Measurements from ENCODE around the gene CDH12. TPM values are rescaled to one million over a fixed set of nuclear protein-coding genes. Genes with fewer than 3 reads are reported as not detected.
"Not testable (repeated sequence)": the region's sequence is repeated elsewhere in the genome, so short reads cannot be mapped to it uniquely, and the experiment has no call there.

CDH12 gene
- total RNA-seq, 1 experiment from 2014 or later: 2.3 TPM

DNA sequence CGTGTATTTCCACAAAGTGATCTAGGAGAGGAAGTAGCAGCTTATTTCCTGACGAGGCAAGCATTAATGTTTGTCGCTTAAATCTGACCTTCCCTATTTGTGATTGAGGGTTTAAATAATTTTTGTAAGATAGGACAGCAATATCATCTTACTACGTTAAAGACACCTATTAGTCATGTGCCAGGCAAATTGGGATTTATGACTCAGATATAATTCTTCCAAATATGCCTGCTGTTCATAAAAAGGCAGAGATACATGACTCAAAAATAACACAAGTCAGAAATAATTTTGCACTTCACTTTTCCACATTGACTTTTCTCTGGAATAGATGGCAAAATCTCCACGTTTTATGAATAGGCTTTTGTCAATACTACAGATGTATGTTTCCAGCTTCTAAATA is 43.0 kb upstream of the CDH12 start:
- CTCF ChIA-PET: no interaction called here
- DNase-seq: no peak
- intact Hi-C loops (cut with micrococcal nuclease; ENCODE audit: unreplicated experiment): no loop called here
- no TSS peak for BruUV-seq (replicated peaks)
- Mint-ChIP-seq H3K4me1 (ENCODE audit: low read depth, unreplicated experiment) (no peaks in the 10 kb centered on the region), H3K27me3 (ENCODE audit: unreplicated experiment) (no peaks in the 10 kb centered on the region), H3K36me3 (ENCODE audit: insufficient read depth, unreplicated experiment) (no peaks in the 10 kb centered on the region), H3K4me3 (ENCODE audit: low read depth, unreplicated experiment) (no peak overlapping the region), H3K27ac (ENCODE audit: unreplicated experiment) (no peak overlapping the region), H3K9me3 (ENCODE audit: low read depth, unreplicated experiment) (peaks cover 13% of the 10 kb centered on the region)
- TF ChIP-seq, protein P1, sequence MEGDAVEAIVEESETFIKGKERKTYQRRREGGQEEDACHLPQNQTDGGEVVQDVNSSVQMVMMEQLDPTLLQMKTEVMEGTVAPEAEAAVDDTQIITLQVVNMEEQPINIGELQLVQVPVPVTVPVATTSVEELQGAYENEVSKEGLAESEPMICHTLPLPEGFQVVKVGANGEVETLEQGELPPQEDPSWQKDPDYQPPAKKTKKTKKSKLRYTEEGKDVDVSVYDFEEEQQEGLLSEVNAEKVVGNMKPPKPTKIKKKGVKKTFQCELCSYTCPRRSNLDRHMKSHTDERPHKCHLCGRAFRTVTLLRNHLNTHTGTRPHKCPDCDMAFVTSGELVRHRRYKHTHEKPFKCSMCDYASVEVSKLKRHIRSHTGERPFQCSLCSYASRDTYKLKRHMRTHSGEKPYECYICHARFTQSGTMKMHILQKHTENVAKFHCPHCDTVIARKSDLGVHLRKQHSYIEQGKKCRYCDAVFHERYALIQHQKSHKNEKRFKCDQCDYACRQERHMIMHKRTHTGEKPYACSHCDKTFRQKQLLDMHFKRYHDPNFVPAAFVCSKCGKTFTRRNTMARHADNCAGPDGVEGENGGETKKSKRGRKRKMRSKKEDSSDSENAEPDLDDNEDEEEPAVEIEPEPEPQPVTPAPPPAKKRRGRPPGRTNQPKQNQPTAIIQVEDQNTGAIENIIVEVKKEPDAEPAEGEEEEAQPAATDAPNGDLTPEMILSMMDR (IDR thresholded peaks at IDR 0.05; ENCODE audit: unreplicated experiment): no peak

- intact Hi-C loops (cut with micrococcal nuclease; ENCODE audit: unreplicated experiment): loop anchor here (5.0 kb wide), 1 partner anchor 245 kb away; no protein-coding TSS in a partner anchor
- no peaks in the 10 kb centered on the region for H3K36me3 Mint-ChIP-seq (ENCODE audit: insufficient read depth, unreplicated experiment)
- H3K4me3 Mint-ChIP-seq (ENCODE audit: low read depth, unreplicated experiment): no peak overlapping the region
- peaks cover 16% of the 10 kb centered on the region for H3K9me3 Mint-ChIP-seq (ENCODE audit: low read depth, unreplicated experiment)
- CTCF ChIA-PET: no interaction called here
- BruUV-seq (replicated peaks): no TSS peak
- no peak for DNase-seq
- no peaks in the 10 kb centered on the region for H3K4me1 Mint-ChIP-seq (ENCODE audit: low read depth, unreplicated experiment)
- TF ChIP-seq, protein P1 (IDR thresholded peaks at IDR 0.05; ENCODE audit: unreplicated experiment): no peak
- no peak overlapping the region for H3K27ac Mint-ChIP-seq (ENCODE audit: unreplicated experiment)
- no peaks in the 10 kb centered on the region for H3K27me3 Mint-ChIP-seq (ENCODE audit: unreplicated experiment)
Measured at GRCh38 chr5:22892441-22892840, 39.3 kb upstream of the CDH12 start.

- H3K9me3 Mint-ChIP-seq (ENCODE audit: low read depth, unreplicated experiment): peaks cover 9% of the 10 kb centered on the region
- BruUV-seq (replicated peaks): no TSS peak
- H3K4me3 Mint-ChIP-seq (ENCODE audit: low read depth, unreplicated experiment): no peak overlapping the region
- no peaks in the 10 kb centered on the region for H3K4me1 Mint-ChIP-seq (ENCODE audit: low read depth, unreplicated experiment)
- CTCF ChIA-PET: no interaction called here
- no peaks in the 10 kb centered on the region for H3K36me3 Mint-ChIP-seq (ENCODE audit: insufficient read depth, unreplicated experiment)
- no peak overlapping the region for H3K27ac Mint-ChIP-seq (ENCODE audit: unreplicated experiment)
- DNase-seq: no peak
- intact Hi-C loops (cut with micrococcal nuclease; ENCODE audit: unreplicated experiment): loop anchor here (5.0 to 10.0 kb wide), 2 partner anchors 248 to 1075 kb away; no protein-coding TSS in a partner anchor
- TF ChIP-seq, protein P1 (IDR thresholded peaks at IDR 0.05; ENCODE audit: unreplicated experiment): no peak
- H3K27me3 Mint-ChIP-seq (ENCODE audit: unreplicated experiment): no peaks in the 10 kb centered on the region
Measured at GRCh38 chr5:22889720-22890119, 36.6 kb upstream of the CDH12 start.

- no peaks in the 10 kb centered on the region for H3K27me3 Mint-ChIP-seq (ENCODE audit: unreplicated experiment)
- intact Hi-C loops (cut with micrococcal nuclease; ENCODE audit: unreplicated experiment): loop anchor here (10.0 kb wide), 1 partner anchor 1073 kb away; no protein-coding TSS in a partner anchor
- H3K4me1 Mint-ChIP-seq (ENCODE audit: low read depth, unreplicated experiment): no peaks in the 10 kb centered on the region
- no peak overlapping the region for H3K27ac Mint-ChIP-seq (ENCODE audit: unreplicated experiment)
- H3K36me3 Mint-ChIP-seq (ENCODE audit: insufficient read depth, unreplicated experiment): no peaks in the 10 kb centered on the region
- TF ChIP-seq, protein P1 (IDR thresholded peaks at IDR 0.05; ENCODE audit: unreplicated experiment): no peak
- no peak for DNase-seq
- no TSS peak for BruUV-seq (replicated peaks)
- CTCF ChIA-PET: no interaction called here
- no peak overlapping the region for H3K4me3 Mint-ChIP-seq (ENCODE audit: low read depth, unreplicated experiment)
- H3K9me3 Mint-ChIP-seq (ENCODE audit: low read depth, unreplicated experiment): peaks cover 8% of the 10 kb centered on the region
Measured at GRCh38 chr5:22887566-22887965, 34.4 kb upstream of the CDH12 start.

- BruUV-seq (replicated peaks); CTCF ChIA-PET; H3K36me3 Mint-ChIP-seq (ENCODE audit: insufficient read depth, unreplicated experiment): not testable (repeated sequence)
Measured at GRCh38 chr5:22858911-22859310, 5.8 kb upstream of the CDH12 start.

More at GRCh38 chr5:22858911-22859310, 5.8 kb upstream of the CDH12 start:
- DNase-seq; H3K4me3 Mint-ChIP-seq (ENCODE audit: low read depth, unreplicated experiment); H3K9me3 Mint-ChIP-seq (ENCODE audit: low read depth, unreplicated experiment); H3K27me3 Mint-ChIP-seq (ENCODE audit: unreplicated experiment); intact Hi-C loops (cut with micrococcal nuclease; ENCODE audit: unreplicated experiment); H3K4me1 Mint-ChIP-seq (ENCODE audit: low read depth, unreplicated experiment); H3K27ac Mint-ChIP-seq (ENCODE audit: unreplicated experiment): not testable (repeated sequence)
